ENCODE measurements around the gene SIAH1.

DNA sequence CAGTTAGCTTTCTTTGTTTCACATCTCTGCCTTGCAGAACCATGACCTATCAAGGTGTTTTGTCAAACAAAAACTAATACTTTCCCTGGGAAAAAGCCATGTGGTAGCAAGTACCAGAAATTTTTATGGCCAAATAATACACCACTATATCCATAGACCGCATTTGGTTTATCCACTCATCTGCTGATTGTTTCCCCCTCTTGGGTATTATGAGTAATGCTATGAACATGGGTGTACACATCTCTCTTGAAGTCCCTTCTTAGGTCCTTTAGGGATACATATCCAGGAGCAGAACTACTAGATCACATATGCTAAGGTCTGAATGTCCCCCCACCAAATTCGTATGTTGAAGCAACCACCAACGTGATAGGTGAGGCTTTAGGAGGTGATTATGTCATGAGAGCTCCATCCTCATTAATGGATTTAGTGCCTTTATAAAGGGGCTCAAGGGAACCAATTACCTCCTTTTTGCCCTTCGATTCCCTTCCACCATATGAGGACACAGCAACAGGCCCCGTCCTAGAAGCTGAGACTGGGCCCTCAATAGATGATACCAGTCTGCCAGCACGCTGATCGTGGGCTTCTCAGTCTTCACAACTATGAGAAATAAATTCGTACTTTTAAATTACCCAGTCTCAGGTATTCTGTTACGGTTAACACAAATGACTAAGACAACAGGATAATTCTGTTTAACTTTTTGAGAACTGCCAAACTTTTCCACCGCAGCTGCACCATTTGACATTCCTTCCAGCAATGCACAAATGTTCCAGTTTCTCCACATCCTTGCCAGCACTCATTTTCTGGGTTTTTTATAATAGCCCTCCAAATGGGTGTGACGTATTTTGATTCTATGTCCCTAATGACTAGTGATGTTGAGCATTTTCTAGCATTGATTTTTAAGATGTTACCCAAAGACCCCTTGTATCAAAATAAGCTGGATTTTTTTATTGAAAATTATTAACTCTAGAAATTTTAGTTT, 30.0 kb downstream of the SIAH1 start:
- TF ChIP-seq, protein P1, sequence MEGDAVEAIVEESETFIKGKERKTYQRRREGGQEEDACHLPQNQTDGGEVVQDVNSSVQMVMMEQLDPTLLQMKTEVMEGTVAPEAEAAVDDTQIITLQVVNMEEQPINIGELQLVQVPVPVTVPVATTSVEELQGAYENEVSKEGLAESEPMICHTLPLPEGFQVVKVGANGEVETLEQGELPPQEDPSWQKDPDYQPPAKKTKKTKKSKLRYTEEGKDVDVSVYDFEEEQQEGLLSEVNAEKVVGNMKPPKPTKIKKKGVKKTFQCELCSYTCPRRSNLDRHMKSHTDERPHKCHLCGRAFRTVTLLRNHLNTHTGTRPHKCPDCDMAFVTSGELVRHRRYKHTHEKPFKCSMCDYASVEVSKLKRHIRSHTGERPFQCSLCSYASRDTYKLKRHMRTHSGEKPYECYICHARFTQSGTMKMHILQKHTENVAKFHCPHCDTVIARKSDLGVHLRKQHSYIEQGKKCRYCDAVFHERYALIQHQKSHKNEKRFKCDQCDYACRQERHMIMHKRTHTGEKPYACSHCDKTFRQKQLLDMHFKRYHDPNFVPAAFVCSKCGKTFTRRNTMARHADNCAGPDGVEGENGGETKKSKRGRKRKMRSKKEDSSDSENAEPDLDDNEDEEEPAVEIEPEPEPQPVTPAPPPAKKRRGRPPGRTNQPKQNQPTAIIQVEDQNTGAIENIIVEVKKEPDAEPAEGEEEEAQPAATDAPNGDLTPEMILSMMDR (conservative IDR thresholded peaks at IDR 0.05), result no peak
- TF ChIP-seq EZH2 (IDR thresholded peaks at IDR 0.05; ENCODE audit: low read depth), result no peak

Measured in PC-9 (cell line).